Vagina (tissue), 2 donors: ENCODE data around the gene CCDC92B.

Experiments used
- CTCF ChIP-seq, 3 experiments: fragments of 450-650 bp in 2 of 3; fragments of 200-600 bp in 1 of 3; sonication (generic) in 1 of 3; IDR thresholded peaks; one replicate each; pipeline ENCODE4 v1.5.1; 2017 to 2019; ENCODE audit warnings: antibody characterized with exemption in 3 of 3, mild to moderate bottlenecking in 2 of 3, moderate library complexity in 2 of 3
- POLR2A ChIP-seq, 2 donors: fragments of 450-650 bp; IDR thresholded peaks; one replicate each; pipeline ENCODE4 v1.6.1; 2017; ENCODE audit warnings: antibody characterized with exemption in 2 of 2, mild to moderate bottlenecking in 2 of 2, moderate library complexity in 2 of 2
- POLR2AphosphoS5 ChIP-seq, 2 donors: sonication (generic); formaldehyde crosslinking; IDR thresholded peaks; one replicate each; pipeline ENCODE4 v1.9.0; 2017; ENCODE audit warnings: antibody characterized with exemption in 2 of 2, mild to moderate bottlenecking in 2 of 2, low read depth in 1 of 2; ENCODE audit not compliant: insufficient read depth in 1 of 2

GRCh38 chr17:2718150-2718938 lies 31.1 kb downstream of the CCDC92B start:
- TF ChIP-seq CTCF (IDR thresholded peaks at IDR 0.05) (no peak), POLR2AphosphoS5 (IDR thresholded peaks at IDR 0.05; ENCODE audit: insufficient read depth in 1 of 2, low read depth in 1 of 2) (no peak), POLR2A (IDR thresholded peaks at IDR 0.05) (no peak)
